ENCODE results near the gene TCEAL1.

Gene TCEAL1

GRCh38 chrX:103663981-103664762, 35.4 kb downstream of the TCEAL1 start:
- H3K27ac ChIP-seq (ENCODE audit: low read length): no peak overlapping the region
- H3K36me3 ChIP-seq (ENCODE audit: control insufficient read depth in 1 of 2, insufficient read depth in 2 of 2, low read length in 2 of 2): no peaks in the 10 kb centered on the region
- H3K4me1 ChIP-seq (ENCODE audit: control insufficient read depth in 1 of 2, insufficient read depth in 2 of 2, low read length in 2 of 2): no peaks in the 10 kb centered on the region
- no peaks in the 10 kb centered on the region for H3K9me3 ChIP-seq (ENCODE audit: control insufficient read depth in 1 of 2, low read length in 2 of 2)
- H3K27me3 ChIP-seq (ENCODE audit: low read depth, low read length): no peaks in the 10 kb centered on the region
- H3K4me3 ChIP-seq (ENCODE audit: low read depth in 1 of 2, low read length in 2 of 2): peak overlapping the region in 1 of 2 donors; percentile 38

GRCh38 chrX:103666202-103667107, 37.7 kb downstream of the TCEAL1 start:
- Histone ChIP-seq H3K4me1 (ENCODE audit: control insufficient read depth in 1 of 2, insufficient read depth in 2 of 2, low read length in 2 of 2) (no peaks in the 10 kb centered on the region), H3K27ac (ENCODE audit: low read length) (no peak overlapping the region), H3K36me3 (ENCODE audit: control insufficient read depth in 1 of 2, insufficient read depth in 2 of 2, low read length in 2 of 2) (no peaks in the 10 kb centered on the region), H3K4me3 (ENCODE audit: low read depth in 1 of 2, low read length in 2 of 2) (no peak overlapping the region), H3K27me3 (ENCODE audit: low read depth, low read length) (no peaks in the 10 kb centered on the region), H3K9me3 (ENCODE audit: control insufficient read depth in 1 of 2, low read length in 2 of 2) (no peaks in the 10 kb centered on the region)

GRCh38 chrX:103669745-103670144, 41.0 kb downstream of the TCEAL1 start:
- no peaks in the 10 kb centered on the region for H3K27me3 ChIP-seq (ENCODE audit: low read depth, low read length)
- H3K27ac ChIP-seq (ENCODE audit: low read length): no peak overlapping the region

GRCh38 chrX:103674531-103675454, 46.0 kb downstream of the TCEAL1 start:
- Histone ChIP-seq H3K9me3 (ENCODE audit: control insufficient read depth in 1 of 2, low read length in 2 of 2) (no peaks in the 10 kb centered on the region), H3K27ac (ENCODE audit: low read length) (no peak overlapping the region), H3K27me3 (ENCODE audit: low read depth, low read length) (no peaks in the 10 kb centered on the region), H3K4me1 (ENCODE audit: control insufficient read depth in 1 of 2, insufficient read depth in 2 of 2, low read length in 2 of 2) (no peaks in the 10 kb centered on the region), H3K36me3 (ENCODE audit: control insufficient read depth in 1 of 2, insufficient read depth in 2 of 2, low read length in 2 of 2) (peaks cover 17 to 19% of the 10 kb centered on the region in 2 donors), H3K4me3 (ENCODE audit: low read depth in 1 of 2, low read length in 2 of 2) (no peak overlapping the region)

More at GRCh38 chrX:103669745-103670144, 41.0 kb downstream of the TCEAL1 start:
- Histone ChIP-seq H3K9me3 (ENCODE audit: control insufficient read depth in 1 of 2, low read length in 2 of 2) (no peaks in the 10 kb centered on the region), H3K36me3 (ENCODE audit: control insufficient read depth in 1 of 2, insufficient read depth in 2 of 2, low read length in 2 of 2) (no peaks in the 10 kb centered on the region), H3K4me1 (ENCODE audit: control insufficient read depth in 1 of 2, insufficient read depth in 2 of 2, low read length in 2 of 2) (no peaks in the 10 kb centered on the region), H3K4me3 (ENCODE audit: low read depth in 1 of 2, low read length in 2 of 2) (no peak overlapping the region)

GRCh38 chrX:103678199-103678993, 49.6 kb downstream of the TCEAL1 start:
- Histone ChIP-seq H3K36me3 (ENCODE audit: control insufficient read depth in 1 of 2, insufficient read depth in 2 of 2, low read length in 2 of 2) (peaks cover 19 to 24% of the 10 kb centered on the region in 2 donors), H3K27ac (ENCODE audit: low read length) (no peak overlapping the region), H3K9me3 (ENCODE audit: control insufficient read depth in 1 of 2, low read length in 2 of 2) (no peaks in the 10 kb centered on the region), H3K4me1 (ENCODE audit: control insufficient read depth in 1 of 2, insufficient read depth in 2 of 2, low read length in 2 of 2) (no peaks in the 10 kb centered on the region), H3K27me3 (ENCODE audit: low read depth, low read length) (no peaks in the 10 kb centered on the region), H3K4me3 (ENCODE audit: low read depth in 1 of 2, low read length in 2 of 2) (no peak overlapping the region)
